T-helper 2 cell treated with Interferon-gamma antibody and Interleukin-4, amounts not matched to agents 100 ng/mL and 5 ng/mL, for 36 hours (primary cell): ENCODE data around the gene ZDHHC1. TPM values are rescaled to one million over a fixed set of nuclear protein-coding genes. Genes with fewer than 3 reads are reported as not detected.

Experiments used
- intact Hi-C: fragments of 100-400 bp; cut with micrococcal nuclease; formaldehyde crosslinking; loops from one replicate; pipeline ENCODE4 v1.15.1; 2023
- total RNA-seq: library from RNA; stranded (reverse); gene quantifications from 2 replicates; pipeline ENCODE4 v1.2.3, GENCODE V29; 2022

ZDHHC1 gene
- total RNA-seq, 1 donor from 2014 or later, result 0.36 TPM

DNA sequence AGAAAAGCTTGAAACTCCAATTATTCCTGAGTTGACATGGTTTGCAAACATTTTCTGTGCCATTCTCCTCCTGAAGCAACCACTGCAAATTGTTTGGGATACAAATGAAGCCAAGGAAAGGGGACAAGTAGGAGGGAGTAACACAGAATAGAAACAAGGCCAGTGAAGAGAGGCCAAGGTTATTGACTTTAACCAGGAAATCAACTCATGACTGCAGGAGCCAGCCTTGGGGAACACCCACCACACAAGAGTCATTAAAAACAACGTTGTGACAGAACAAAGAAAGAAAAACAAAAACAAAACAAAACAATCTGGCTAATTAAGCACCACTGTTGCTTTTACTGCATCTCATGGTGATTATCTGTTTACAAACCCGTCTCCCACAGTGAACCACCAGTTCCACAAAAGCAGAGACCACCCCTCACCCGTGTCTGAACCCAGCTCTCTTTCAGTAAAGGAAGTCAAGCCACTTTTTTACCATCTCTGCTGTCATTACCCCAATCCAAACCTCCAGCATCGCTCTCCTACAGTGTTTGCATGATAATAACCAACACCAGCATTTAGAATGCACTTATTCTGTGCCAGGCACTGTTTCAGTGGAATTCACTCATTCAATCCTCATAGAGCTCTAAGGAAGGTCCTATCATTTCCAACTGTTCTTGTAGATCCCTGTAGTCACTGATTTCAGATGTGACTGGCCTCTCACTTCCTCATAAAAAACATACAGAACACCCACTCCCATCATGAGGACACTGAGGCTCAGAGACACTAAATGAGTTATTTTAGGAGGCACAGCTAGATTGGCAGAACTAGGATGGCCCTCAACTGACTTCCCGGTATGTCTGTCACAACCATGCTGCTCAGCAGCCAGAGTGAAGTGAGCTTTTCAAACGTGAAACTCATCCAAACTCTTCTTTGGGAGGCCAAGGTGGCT is 2.0 kb downstream of the ZDHHC1 start:
- intact Hi-C loops, result no loop called here

DNA sequence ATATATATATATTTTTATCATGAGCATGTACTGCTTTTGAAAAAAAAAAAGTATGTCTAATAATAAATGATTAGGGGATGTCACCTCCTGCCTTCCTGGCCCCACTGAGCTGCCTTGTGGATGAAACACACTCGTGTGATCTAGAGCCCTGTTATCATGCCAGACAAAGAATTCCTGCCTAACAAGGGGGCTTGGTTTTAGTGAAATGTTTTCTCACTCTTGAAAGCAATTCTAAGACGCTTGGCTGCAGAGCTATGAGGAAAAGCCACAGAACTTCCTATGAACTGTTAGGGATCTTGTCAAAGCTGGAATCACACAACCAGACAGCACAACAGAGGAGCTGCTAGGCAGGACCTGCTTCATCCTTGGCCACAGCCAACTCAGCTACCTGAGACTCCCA is 4.0 kb downstream of the ZDHHC1 start:
- intact Hi-C loops, result no loop called here

DNA sequence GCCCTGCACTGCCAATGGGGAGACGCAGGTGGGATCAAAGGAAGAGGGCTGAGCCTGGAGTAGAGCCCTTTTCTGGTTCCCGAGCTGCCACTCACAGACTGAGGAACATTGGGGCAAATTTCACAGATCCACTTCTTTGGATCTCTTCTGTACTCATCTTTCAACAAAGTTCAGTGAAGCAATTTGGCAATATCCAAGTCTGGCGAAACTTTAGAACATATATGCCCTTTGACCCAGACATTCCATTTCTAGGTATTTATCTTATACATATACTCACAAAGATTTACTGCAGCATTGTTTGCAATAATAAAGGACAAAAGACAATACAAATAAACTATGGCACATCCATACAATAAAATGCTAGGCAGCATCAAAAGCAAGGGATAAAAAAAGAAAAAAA is 4.9 kb downstream of the ZDHHC1 start:
- intact Hi-C loops, result no loop called here

DNA sequence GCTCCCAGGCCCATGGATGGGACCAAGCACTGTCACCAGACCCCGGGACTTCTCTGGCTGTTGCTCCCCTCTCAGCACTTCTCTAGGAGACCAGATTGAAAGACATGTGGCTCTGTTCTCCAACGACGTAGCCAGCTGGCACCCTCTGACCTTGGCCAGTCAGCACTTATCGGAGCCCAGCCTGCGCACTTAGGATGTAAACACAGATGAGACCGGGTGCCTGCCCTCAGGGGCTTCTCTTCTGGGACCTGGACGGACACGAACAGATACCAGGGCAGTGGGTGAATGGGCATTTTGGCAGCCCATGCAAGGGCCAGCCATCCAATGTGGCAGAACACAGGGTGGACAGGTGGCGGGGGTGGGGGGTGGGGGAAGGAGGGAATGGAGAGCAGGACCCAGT is 6.6 kb downstream of the ZDHHC1 start:
- intact Hi-C loops, result no loop called here

DNA sequence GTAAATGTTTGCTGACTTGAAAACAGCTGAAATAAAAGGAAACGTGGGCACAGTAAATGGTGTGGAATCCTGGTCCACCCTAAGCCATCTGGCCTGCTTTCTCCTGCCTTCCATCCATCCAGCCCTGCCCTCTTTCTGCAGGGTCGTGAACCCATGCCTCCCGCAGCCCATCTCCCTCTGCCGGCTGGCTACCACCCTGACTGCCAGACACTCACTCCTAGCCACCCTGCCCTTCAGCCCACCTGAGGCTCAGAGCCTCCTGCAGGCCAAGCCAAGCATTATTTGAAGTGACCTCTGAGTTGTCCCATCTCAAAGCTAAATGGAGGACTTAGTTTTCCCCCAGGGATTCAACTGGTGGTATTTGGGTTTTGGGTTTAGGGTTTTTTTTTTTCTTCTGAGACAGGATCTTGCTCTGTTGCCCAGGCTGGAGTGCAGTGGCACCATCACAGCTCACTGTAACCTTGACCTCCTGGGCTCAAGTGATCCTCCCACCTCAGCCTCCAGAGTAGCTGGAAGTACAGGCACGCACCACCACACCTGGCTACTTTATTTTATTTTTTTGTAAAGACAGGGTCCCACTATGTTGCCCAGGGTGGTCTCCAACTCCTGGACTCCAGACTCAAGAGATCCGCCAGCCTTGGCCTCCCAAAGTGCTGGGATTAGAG is 8.4 kb downstream of the ZDHHC1 start:
- intact Hi-C loops, result no loop called here

DNA sequence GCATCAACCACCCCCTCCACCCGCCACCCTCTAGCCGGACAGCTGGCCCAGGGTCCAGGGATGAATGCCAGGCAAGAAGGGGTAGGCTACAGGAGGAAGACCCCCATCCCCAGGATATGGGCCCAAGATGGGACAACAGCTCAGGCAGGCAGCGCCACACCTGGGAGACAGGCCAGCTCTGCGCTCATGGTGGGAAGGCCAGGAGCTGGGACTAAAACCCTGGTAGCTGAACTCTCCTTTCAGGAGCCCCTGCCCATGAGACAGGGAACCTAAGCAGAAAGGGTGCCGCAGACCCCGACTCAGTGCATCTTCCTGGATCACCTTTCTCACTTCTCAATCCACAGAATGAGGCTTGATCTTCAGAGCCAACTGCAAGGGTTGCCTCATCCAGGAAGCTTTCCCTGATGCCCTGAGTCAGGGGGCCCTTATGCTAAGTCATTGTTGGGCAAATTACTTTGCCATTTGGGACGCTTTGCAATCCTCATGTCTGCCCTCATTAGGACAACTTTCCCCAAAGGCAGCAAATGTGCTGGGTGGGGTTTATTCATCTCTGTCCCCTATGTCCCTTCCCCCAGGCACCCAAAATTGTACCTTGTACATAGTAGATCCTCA is 9.0 kb downstream of the ZDHHC1 start:
- intact Hi-C loops, result no loop called here

DNA sequence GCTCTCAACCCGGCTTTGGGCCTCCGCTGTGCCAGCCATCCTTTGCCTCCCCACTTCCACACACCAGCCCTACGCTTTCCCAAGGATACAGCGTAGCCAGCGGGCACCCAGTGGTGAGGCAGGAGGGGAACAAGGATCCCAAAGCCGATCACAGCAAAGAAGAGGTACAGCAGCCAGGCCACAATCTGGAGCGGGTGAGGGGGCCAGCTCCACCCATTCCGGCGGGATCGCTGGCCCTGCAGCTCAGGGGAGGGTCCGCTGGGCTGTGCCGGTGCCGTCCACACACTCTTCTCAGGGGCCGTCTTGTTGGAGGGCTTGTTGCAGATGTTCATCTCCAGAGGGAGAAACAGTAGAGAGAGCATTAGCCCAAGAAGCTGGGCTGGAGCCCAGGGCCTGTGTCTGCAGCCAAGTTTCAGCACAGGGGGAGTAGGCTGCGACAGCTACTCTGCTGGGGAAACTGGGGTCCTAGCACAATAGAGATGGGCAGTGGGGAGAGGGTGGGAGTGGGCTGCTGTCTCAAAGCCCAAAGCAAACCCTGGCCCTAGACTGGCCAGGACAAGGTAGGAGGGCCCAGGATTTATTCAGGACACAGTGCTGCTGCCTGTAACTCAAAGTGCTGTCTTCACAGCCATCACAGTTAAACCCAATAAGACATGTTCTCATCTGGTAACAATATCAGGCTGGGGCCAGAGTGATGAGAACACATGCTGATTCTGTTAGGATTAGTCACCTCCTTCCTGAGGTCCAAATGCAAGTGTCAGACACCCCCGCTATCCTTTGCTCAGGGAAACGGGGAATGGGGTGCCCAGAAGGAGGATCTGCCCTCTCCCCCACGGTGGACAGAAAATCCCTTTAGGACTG is 9.9 kb downstream of the ZDHHC1 start:
- intact Hi-C loops, result no loop called here

DNA sequence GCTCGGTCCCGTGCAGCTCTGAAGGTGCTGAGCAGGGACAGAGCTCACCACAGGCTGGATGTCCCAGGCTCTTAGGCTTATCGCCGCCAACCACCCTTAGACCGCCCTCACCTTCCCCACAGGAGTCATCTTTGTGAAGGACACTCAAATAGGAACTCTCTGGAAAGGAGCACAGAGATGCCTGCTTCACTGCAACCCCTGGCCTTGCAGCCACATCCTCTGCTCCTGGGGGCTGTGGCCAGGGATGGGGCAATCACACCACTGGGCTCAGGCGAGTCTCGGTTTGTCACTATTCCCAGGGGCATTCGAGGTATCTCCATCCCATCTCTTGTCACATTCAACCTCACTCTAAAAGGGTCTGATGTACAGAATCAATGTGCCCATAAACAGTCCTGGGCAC is 10.9 kb downstream of the ZDHHC1 start:
- intact Hi-C loops, result no loop called here

DNA sequence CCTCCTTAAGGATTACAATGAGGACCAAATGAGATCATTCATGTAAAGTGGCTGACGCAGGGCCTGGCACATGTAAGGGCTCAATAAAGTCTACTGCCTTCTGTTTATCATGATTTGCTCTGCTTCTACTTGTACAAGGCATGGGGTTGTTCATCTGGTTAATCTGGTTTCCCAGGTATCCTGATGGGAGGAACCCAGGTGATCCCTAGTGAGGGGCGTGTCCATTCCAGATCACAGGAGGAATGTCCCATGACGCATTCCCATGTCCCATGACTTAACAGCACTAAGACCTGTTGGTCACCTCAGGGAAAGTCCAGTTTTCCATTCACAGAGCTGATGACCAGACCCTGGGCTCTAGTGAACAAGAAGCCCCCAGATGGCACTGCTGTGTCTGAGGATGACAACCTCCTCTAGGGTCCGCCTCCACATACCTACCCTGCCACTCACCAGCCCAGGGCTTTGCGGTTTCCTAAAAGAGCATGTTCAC is 11.5 kb downstream of the ZDHHC1 start:
- intact Hi-C loops, result loop anchor here (5.0 kb wide), 1 partner anchor 127 kb away; the partner anchor contains the start of gene PLEKHG4

DNA sequence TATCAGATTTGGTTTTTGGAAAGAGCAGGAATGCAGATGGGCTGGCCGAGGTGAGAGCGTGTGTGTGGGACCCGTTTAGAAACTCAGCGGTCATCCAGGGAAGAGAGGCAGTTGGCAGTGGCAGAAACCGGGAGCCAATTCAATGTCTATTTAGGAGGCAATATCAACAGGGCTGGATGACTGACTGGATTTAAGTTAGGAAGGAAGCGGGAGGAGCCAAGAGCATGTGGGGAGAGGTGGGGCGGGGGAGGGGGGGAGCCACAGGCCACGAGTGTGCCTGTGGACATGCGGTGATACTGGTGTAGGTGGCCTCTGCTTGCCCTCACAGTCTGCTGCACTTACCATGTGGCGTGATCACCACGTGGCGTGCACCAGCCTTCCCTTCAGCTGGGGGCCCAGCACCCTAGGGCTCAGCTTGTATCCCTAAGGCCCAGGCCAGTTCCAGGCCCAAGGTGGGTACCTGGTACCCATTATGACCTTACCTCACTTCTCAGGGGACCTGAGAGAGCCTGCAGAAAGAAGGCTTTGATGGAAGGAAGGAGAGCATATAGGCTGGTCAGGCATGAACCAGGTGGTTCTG is 12.2 kb downstream of the ZDHHC1 start:
- intact Hi-C loops, result loop anchor here (5.0 kb wide), 1 partner anchor 127 kb away; the partner anchor contains the start of gene PLEKHG4

DNA sequence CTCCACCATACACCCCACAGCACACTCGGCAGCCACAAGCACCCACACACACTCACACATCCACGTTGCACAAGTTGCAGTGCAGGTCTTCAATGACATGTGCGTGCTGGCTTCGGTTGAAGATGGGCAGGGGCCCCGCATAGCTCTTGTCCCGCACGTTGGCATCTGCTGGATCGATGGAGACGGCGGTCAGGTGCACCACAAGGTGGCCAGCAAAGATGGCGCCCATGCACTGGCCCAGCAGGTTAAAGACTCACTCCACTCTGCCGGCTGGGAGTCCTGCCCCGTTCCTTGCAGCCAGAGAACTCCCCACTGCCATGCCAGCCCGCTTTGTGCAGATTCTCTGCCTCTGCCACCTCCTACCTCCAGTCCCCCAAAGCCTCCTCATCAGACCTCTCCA is 15.4 kb downstream of the ZDHHC1 start:
- intact Hi-C loops, result loop anchor here (5.0 kb wide), 1 partner anchor 124 kb away; the partner anchor contains the start of gene PLEKHG4

DNA sequence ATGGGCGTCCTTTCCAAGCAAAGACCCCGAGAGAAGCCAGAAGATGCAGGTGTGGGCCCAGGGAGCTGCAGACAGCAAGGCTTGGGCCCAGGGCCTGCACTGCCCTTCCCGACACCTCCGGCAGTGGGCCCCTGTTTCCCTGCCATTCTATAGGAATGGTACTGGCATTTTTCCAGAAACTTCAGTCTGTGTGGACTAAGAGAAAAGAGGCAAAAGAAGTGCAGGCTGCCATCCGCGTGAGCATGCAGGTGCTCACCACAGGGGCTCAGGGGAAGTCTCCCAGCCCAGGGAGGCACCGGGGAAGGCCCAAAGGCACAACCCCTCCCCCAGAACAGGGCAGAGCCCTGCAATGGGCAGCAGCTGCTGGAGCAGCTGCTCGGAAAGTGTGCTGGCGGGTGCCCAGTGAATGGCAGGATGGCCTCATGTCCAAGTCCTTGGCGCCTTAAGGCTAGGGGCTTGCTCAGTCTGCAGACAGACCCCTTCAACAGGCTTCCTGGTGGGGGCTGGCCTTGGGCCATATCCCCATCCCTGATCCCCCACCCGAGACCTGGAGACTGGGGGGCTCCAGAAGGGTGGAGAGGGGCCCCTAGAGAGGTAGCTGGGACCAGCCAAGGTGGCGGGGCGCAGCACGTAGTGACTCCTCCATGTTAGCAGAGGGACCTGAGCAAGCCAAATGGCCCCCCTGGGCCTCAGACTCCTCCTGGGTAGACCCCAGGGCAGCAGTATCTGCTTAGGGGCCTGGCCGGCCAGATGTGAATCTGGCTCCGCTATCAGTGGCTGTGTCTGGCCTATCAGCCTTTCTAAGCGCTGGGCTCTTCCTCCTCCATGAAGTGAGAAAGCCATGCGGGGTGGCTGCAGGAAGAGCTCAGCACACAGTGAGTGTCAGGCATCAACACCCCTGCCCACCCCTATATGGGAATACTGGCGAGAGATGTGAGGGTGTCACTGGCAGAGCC is 16.2 kb downstream of the ZDHHC1 start:
- intact Hi-C loops, result loop anchor here (5.0 kb wide), 2 partner anchors 123 to 138 kb away; partner anchors contain the start of gene PLEKHG4

DNA sequence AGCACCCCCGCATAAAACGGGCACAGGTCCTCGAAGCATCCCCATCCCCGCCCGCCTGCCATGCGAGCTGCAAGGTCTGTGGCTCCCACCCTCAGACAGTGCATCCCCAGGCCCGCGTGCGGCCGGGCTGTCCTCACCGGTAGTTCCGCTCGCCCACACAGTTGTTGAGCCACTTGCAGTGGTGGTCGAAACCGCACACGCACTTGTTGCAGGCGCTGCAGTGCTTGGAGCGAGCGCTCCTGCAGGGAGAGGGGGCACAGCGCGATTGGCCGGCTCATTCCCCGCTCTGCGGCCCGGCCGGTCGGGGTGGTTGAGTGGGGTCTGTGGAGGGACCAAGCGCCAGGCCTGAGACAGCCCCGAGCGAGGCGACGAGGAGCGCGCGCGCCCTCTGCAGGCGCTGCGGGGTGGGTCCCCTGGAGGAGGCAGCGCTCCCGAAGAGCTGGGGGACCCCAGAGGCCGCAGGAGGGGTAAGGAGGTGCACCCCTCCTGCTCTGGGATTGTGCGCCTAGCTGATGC is 17.0 kb downstream of the ZDHHC1 start:
- intact Hi-C loops, result loop anchor here (5.0 kb wide), 1 partner anchor 137 kb away; no protein-coding TSS in a partner anchor

DNA sequence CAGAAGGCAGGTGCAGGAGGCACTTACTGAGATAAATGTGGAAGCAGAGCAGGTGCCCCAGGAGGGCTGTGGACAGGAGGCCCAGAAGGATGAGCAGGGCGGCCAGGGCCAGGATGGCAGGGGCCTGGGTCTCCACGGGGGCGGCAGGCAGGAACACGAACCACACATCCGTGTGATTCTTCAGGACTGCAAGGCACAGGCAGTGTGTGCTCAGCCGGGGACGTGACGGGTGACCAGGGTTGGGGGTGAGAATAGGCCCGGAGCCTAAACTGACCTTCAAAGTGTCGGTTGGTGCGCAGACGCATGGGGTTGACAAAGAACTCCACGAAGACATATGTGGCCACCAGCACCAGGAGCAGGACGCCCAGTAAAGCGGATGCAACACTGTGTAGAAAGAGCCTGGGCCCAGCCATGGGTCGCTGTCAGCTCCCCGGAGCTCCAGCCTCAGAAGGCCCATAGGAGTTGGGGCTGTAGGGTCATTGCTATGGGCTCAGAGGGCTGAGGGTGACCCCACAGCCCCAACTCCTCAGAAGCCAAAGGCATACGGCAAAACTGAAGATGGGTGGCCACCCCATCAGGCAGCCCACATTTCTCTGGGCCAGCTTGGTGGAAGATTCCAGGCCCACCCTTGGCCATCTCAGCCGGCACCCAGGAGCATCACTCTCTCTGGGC is 17.6 kb downstream of the ZDHHC1 start:
- intact Hi-C loops, result loop anchor here (5.0 kb wide), 1 partner anchor 136 kb away; no protein-coding TSS in a partner anchor

DNA sequence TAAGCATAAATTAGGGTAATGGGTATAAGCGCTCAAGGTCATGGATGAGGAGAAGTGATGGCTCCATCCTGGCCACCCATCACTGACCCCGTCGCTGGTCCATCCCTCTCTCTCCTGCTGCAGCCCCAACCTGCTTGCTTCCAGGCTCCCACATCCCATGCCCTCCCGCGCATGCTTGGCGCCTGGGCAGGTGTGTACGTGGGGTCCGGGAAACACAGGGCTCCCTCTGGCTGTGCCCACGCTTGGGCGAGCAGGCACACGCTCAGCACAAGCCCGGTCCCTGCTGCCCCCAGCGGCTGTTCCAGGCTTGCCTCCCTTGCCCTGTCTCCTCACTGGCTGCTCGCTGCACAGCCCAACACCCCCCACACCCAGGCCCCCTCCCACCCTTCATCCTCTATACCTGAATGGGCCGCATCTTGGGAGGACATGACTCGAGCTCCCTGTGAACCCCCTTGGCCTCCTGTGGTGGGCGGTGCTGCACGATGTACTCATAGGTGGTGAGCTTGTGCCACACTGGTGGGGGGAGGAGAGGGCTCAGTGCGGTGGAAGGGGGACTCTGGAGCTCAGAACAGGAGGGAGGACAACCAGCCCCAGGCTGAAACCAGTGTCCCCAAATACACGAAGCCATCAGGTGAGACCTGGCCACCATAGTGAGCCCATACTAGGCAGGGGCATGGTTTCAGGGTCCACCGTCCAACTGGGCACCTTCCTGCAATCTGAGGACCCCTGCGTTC is 18.3 kb downstream of the ZDHHC1 start:
- intact Hi-C loops, result loop anchor here (5.0 kb wide), 1 partner anchor 136 kb away; no protein-coding TSS in a partner anchor

DNA sequence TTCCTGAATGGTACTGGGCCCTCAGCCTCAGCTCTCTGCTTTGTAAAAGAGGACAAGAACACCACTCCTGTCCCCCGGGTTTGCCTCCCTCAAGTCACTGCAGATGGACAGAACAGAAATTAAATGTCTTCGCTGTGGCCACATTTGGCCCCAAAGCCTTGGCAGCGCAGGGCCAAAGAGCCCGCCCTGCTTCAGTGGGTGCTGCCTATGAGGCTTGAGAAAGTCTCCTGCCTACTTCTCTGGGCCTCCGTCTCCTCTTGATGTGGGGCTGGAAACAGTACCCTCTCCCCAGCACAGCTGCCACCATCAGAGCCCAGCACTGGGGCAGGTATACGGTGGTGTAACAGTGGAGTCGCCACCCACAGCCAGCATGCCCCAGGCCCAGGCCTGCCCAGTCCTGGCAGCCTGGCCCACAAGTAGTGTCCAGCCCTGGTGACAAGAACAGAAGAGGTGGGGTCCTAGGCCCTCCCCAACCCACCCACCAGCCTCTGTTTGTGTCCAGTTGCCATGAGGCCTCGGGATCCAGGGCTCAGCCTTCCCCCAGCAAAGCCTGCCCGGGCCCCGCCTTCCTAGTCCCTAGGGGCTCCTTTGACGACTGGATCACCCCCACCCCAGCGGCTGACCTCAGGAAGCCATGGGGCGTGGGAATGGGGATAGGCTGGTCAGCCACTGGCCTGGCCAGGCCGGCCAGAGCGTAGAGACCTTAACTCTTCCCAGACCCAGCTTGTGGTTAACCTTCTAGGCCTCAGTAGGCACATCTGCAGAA is 19.1 kb downstream of the ZDHHC1 start:
- intact Hi-C loops, result loop anchor here (5.0 kb wide), 1 partner anchor 135 kb away; no protein-coding TSS in a partner anchor
